HepG2 (cell line): ENCODE results near the gene CELF2. TPM values are rescaled to one million over a fixed set of nuclear protein-coding genes. Genes with fewer than 3 reads are reported as not detected.

Experiments
- ATAC-seq: fragments of 200-7000 bp; cut with Tn5 transposase; 3 replicates; pipeline ENCODE4 v1.9.1; 2020; ENCODE audit warnings: mild to moderate bottlenecking, moderate library complexity
- BruUV-seq: library from RNA; stranded (reverse); fragments of 400-500 nt; replicated peaks from 2 replicates; lab custom pipeline; 2021; lab: Mats Ljungman, UMichigan
- CTCF ChIA-PET: fragments of 300-600 bp; formaldehyde crosslinking; extraction: SDS; loops from one replicate; lab custom pipeline; 2021; ENCODE audit warnings: low total read pairs, inconsistent platforms, low intra/inter-chr PET ratio; lab: Yijun Ruan, JAX
- POLR2A ChIA-PET: fragments of 350-600 bp; sonication (Branson Sonifier 250); formaldehyde crosslinking; loops from one replicate; lab custom pipeline; 2020; ENCODE audit warnings: antibody characterized with exemption, inconsistent platforms; lab: Yijun Ruan, JAX
- DNase-seq: peaks from one replicate; pipeline ENCODE4 v3.0.0-alpha.2; 2015; ENCODE audit warnings: low spot score
- FAIRE-seq: peaks from 3 replicates; lab custom pipeline; 2011; peaks lifted over from hg19 to GRCh38; lab: Jason Lieb, UNC
- H2AFZ ChIP-seq: one replicate; pipeline ENCODE4 v1.6.1; 2011; ENCODE audit warnings: low read length, inconsistent platforms
- H3K27ac ChIP-seq: fragments of 300-600 bp; 3 replicates; pipeline ENCODE4 v1.8.0; 2011; ENCODE audit warnings: mixed run types, mild to moderate bottlenecking, mixed read lengths, low read length, inconsistent platforms; ENCODE audit not compliant: insufficient read depth; ENCODE audit errors: extremely low read length
- H3K27me3 ChIP-seq, 2 experiments: fragments of 200-600 bp in 1 of 2; 2 replicates in 1 of 2; 3 replicates in 1 of 2; pipeline versions ENCODE4 v1.6.0 to v1.8.0; 2011; ENCODE audit warnings: low read length in 2 of 2, mild to moderate bottlenecking in 2 of 2, moderate library complexity in 2 of 2, inconsistent platforms in 1 of 2; ENCODE audit not compliant: insufficient read depth in 2 of 2, control insufficient read depth in 1 of 2
- H3K36me3 ChIP-seq, 2 experiments: fragments of 200-600 bp in 1 of 2; replicated peaks in 1 of 2; 2 replicates in 1 of 2; 3 replicates in 1 of 2; pipeline versions ENCODE4 v1.5.1 to v1.8.0; 2011; ENCODE audit warnings: low read length in 2 of 2, inconsistent platforms in 1 of 2; ENCODE audit not compliant: insufficient read depth in 2 of 2, control insufficient read depth in 1 of 2
- H3K4me1 ChIP-seq: 2 replicates; pipeline ENCODE4 v1.5.1; 2012; ENCODE audit warnings: low read length, inconsistent platforms; ENCODE audit not compliant: insufficient read depth
- H3K4me2 ChIP-seq: 2 replicates; pipeline ENCODE4 v1.6.0; 2011; ENCODE audit warnings: low read depth, low read length, inconsistent platforms
- H3K4me3 ChIP-seq, 3 experiments: fragments of 200-600 bp in 1 of 3; sonication (generic), shearing (Covaris generic) in 1 of 3; replicated peaks in 1 of 3; 2 replicates each; pipeline ENCODE4 v1.5.1; 2011 to 2016; ENCODE audit warnings: low read length in 3 of 3, inconsistent platforms in 2 of 3, low read depth in 2 of 3, mild to moderate bottlenecking in 2 of 3, control low read depth in 1 of 3, mixed read lengths in 1 of 3; ENCODE audit not compliant: insufficient read depth in 1 of 3
- H3K79me2 ChIP-seq: one replicate; pipeline ENCODE4 v1.6.1; 2011; ENCODE audit warnings: low read length, inconsistent platforms; ENCODE audit not compliant: insufficient read depth
- H3K9ac ChIP-seq: 2 replicates; pipeline ENCODE4 v1.6.0; 2011; ENCODE audit warnings: mild to moderate bottlenecking, low read depth, low read length, inconsistent platforms; ENCODE audit not compliant: insufficient read depth
- H3K9me3 ChIP-seq: 2 replicates; pipeline ENCODE4 v1.5.1; 2012; ENCODE audit warnings: mild to moderate bottlenecking, low read length
- H4K20me1 ChIP-seq: 2 replicates; pipeline ENCODE4 v1.6.0; 2011; ENCODE audit warnings: inconsistent platforms, mild to moderate bottlenecking, low read length, moderate library complexity; ENCODE audit not compliant: insufficient read depth
- ARID2 ChIP-seq: sonication (generic); formaldehyde crosslinking; IDR thresholded peaks from 2 replicates; pipeline ENCODE4 v1.8.1; 2022; ENCODE audit warnings: mild to moderate bottlenecking, missing genetic modification reagents, borderline replicate concordance
- CTCF ChIP-seq: sonication (generic); formaldehyde crosslinking; IDR thresholded peaks from 2 replicates; pipeline ENCODE4 v1.5.0; 2020; ENCODE audit warnings: mild to moderate bottlenecking, missing genetic modification reagents, moderate library complexity
- FOXA3 ChIP-seq: IDR thresholded peaks from 2 replicates; pipeline ENCODE4 v1.6.1; 2016; ENCODE audit warnings: missing genetic modification reagents, missing compliant biosample characterization
- GFI1 ChIP-seq: sonication (generic); formaldehyde crosslinking; IDR thresholded peaks from 2 replicates; pipeline ENCODE4 v1.5.0; 2020; ENCODE audit warnings: missing genetic modification reagents, mild to moderate bottlenecking, borderline replicate concordance
- HNRNPL ChIP-seq: fragments of 200-400 bp; formaldehyde crosslinking; IDR thresholded peaks from 2 replicates; pipeline ENCODE4 v1.6.1; 2017; ENCODE audit warnings: mild to moderate bottlenecking, low read depth, low read length
- KDM4B ChIP-seq: sonication (generic); formaldehyde crosslinking; IDR thresholded peaks from 2 replicates; pipeline ENCODE4 v1.4.0; 2020; ENCODE audit warnings: missing genetic modification reagents
- LBX2 ChIP-seq: sonication (generic); formaldehyde crosslinking; IDR thresholded peaks from 2 replicates; pipeline ENCODE4 v1.5.0; 2020; ENCODE audit warnings: missing genetic modification reagents, mild to moderate bottlenecking, borderline replicate concordance
- NCOA2 ChIP-seq: sonication (generic); formaldehyde crosslinking; IDR thresholded peaks from 2 replicates; pipeline ENCODE4 v1.8.0; 2022; ENCODE audit warnings: inconsistent platforms
- PHF21A ChIP-seq: sonication (generic); formaldehyde crosslinking; IDR thresholded peaks from 2 replicates; pipeline ENCODE4 v1.5.0; 2020; ENCODE audit warnings: mild to moderate bottlenecking, missing genetic modification reagents
- STAT5B ChIP-seq: sonication (generic); formaldehyde crosslinking; IDR thresholded peaks from 2 replicates; pipeline ENCODE4 v1.4.0; 2020; ENCODE audit warnings: missing genetic modification reagents
- TBX3 ChIP-seq: fragments of 450-650 bp; IDR thresholded peaks from 2 replicates; pipeline ENCODE4 v1.6.1; 2017; ENCODE audit warnings: antibody characterized with exemption, mild to moderate bottlenecking, inconsistent platforms, borderline replicate concordance
- ZBTB20 ChIP-seq: sonication (generic); formaldehyde crosslinking; IDR thresholded peaks from 2 replicates; pipeline ENCODE4 v1.8.1; 2023; ENCODE audit warnings: missing genetic modification reagents, low read depth, mild to moderate bottlenecking, borderline replicate concordance
- WGBS: methylation state at CpG from one replicate; pipeline ENCODE4 v1.1.6; 2017; ENCODE audit warnings: low lambda C conversion rate; 5-methylcytosine and 5-hydroxymethylcytosine counted together
- in situ Hi-C: cut with HindIII; loops from 2 replicates; pipeline ENCODE4 v1.10.0; 2017; ENCODE audit warnings: low pct_unique_long_range_greater_than_20kb; ENCODE audit not compliant: extremely low pct_ligation_motif_present
- intact Hi-C: fragments of 100-400 bp; cut with micrococcal nuclease; formaldehyde crosslinking; loops from one replicate; pipeline ENCODE4 v1.10.0; 2022; ENCODE audit not compliant: unreplicated experiment
- polyA plus RNA-seq, 8 experiments: library from polyadenylated mRNA; depleted of rRNA in 3 of 8; stranded (reverse) in 7 of 8; unstranded in 1 of 8; fragments of >200 nt; fragmentation: Illumina TruSeq in 4 of 8; extraction: Trizol in 4 of 8; gene quantifications; 2 replicates each; pipeline versions ENCODE4 v1.2.1 to v1.2.3, GENCODE V29; 2011 to 2016; ENCODE audit warnings: low read depth in 4 of 8, missing spikeins in 1 of 8, mixed read lengths in 1 of 8; ENCODE audit not compliant: insufficient read depth in 1 of 8
- total RNA-seq, 5 experiments: library from RNA; depleted of rRNA; stranded (reverse); fragments of >200 nt; fragmentation: Illumina TruSeq; extraction: Trizol; gene quantifications; 2 replicates each; pipeline ENCODE4 v1.2.3, GENCODE V29; 2016; ENCODE audit warnings: low read depth in 1 of 5

Gene CELF2
- total and polyA plus RNA-seq, 2 of the 13 experiments (the other 11 are each of a cell fraction or from before 2014, with no cell fraction given) = not detected

- in situ Hi-C loops = no loop called here
- intact Hi-C loops = no loop called here
- Histone ChIP-seq H3K4me2 (no peak overlapping the region), H3K27me3 (peaks cover 0 to 18% of the 10 kb centered on the region in 2 experiments; a peak in 2 of 5 replicates), H3K9me3 (no peaks in the 10 kb centered on the region), H3K4me1 (no peaks in the 10 kb centered on the region), H3K9ac (no peak overlapping the region), H3K79me2 (no peaks in the 10 kb centered on the region), H3K4me3 (no peak overlapping the region), H3K36me3 (no peaks in the 10 kb centered on the region), H4K20me1 (no peaks in the 10 kb centered on the region), H3K27ac (no peak overlapping the region), H2AFZ (no peak overlapping the region)
- CTCF ChIA-PET = no interaction called here
- no peak for DNase-seq
- no peak for ATAC-seq
- no peak for TF ChIP-seq HNRNPL
- no peak for TF ChIP-seq ZBTB20
- TF ChIP-seq CTCF (CRISPR knock-in tag) = no peak
- TF ChIP-seq LBX2 (CRISPR knock-in tag) = no peak
- TF ChIP-seq PHF21A = no peak
- TF ChIP-seq GFI1 (CRISPR knock-in tag) = no peak
- TF ChIP-seq STAT5B (CRISPR knock-in tag) = no peak
- TF ChIP-seq TBX3 = no peak
- no peak for TF ChIP-seq FOXA3
- TF ChIP-seq NCOA2 (CRISPR knock-in tag) = no peak
- no peak for TF ChIP-seq KDM4B (CRISPR knock-in tag)
- TF ChIP-seq ARID2 (CRISPR knock-in tag) = no peak
- BruUV-seq = no TSS peak
- POLR2A ChIA-PET = no interaction called here
- whole genome bisulfite sequencing = 2% methylated on average over 2 of the region's 2 CpGs
- FAIRE-seq = no peak
Observed at GRCh38 chr10:11015446-11015934, 2.2 kb upstream of the CELF2 start.
